Pons (tissue), 1 donor: ENCODE results near the gene MBD6.
A peak's percentile ranks its signal among the peaks of the same experiment; 100 is the strongest.

Source experiments
- DNase-seq: peaks from one replicate; pipeline ENCODE4 v3.0.0-alpha.2; 2016; ENCODE audit warnings: low spot score

MBD6 gene

DNA sequence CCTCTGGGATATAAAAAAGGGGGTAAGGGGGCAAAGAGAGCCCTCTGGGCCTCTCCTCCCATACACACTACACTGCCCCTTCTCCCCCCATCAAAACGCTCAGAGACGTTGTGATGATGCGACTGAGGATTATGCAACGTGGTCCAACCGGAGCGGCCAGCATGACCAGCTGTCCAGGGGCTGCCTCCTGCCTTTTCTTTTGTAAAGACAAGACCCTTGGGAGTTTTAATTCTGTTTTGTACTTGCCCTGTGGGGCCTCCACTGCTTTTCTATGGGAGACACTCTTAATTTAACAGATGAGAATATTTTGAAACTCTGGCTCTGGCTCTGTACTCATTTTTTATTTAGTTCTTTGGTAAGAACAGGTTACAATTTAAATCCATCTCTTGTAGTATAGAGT is 7.2 kb downstream of the MBD6 start:
- no peak for DNase-seq

- DNase-seq = no peak
These were observed 7.9 kb downstream of the MBD6 start for GRCh38 chr12:57530396-57531142.

DNA sequence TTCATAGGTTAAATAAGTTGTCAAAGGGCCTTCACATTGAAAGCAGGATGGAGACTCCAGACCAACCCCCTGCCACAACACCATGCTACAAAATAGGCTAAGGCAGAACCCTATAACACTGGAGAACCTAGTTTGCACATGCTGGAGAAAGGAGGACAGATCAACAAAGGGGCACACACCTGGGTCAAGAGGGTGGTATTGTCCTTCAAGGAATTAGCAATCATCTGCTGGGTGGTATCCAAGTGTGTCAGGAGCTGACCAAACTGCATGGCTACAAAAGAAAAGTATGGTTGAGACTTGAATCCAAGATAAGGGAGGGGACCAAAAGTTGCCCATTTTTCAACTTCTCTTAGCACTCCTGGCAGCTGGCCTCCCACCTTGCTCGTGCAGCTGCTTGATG is 9.2 kb downstream of the MBD6 start:
- no peak for DNase-seq

- no peak for DNase-seq
These were observed 10.5 kb downstream of the MBD6 start for GRCh38 chr12:57533108-57533507.

DNA sequence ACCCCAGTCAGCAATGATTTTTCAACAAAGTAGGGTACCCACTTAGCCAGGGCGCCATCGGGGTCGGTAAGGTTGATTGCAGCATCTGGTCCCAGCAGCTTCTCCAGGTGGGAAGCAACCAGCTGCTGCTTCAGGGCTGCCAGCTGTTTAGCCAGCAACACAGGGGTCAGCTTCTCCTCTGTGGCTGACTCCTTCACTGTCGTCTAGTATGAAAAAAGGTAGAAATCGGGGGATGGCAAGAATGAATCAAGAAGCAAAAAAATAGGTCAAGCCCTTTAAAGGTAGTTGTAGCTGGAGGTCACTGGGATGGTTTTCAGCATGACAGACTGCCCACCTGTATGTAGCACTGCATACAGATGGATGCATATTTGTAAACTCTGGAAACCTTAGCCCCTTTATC is 11.6 kb downstream of the MBD6 start:
- no peak for DNase-seq

DNA sequence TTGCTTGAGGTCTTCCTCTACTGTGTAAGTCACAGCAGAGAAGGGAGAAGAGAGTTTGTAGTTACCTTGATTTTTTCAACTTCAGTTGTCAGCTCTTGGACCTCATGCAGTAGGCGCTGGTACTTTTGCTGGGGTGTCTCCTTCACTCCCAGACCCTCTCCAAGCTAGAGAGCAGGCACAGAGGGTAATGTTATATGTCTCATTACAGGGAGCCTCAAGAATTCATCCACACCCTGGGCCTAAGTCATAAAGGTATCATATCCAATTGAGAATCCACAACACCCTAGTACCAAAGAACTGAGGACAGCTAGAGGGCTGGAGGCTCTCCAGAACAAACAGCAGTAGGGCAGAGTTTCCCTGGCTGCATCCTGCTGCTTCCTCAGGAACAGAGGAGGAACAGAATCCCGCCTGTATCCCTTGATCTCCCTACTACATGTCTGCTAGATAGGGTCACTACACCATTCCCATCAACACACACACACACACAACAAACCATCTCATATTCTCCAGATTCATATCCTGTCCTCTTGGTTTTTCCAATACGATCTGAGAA is 12.4 kb downstream of the MBD6 start:
- no peak for DNase-seq

GRCh38 chr12:57535764-57536596 is 13.4 kb downstream of the MBD6 start:
- DNase-seq = no peak

DNA sequence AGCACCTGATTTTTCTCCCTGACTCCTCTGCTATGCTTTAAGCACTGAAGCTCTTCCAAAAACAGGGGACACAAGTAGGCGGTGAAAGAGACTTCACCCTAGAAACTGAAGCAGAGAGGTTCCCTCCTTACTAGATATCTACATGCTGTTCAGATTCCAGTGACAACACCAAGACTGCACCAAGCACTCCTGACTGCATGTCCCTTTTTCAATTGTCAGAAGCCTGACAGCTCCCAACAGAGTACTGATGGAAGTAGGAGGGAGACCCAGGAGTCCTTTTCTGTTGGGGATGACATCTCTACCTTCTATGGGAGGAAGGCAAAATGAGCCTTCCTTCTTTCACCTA is 13.9 kb downstream of the MBD6 start:
- no peak for DNase-seq

DNA sequence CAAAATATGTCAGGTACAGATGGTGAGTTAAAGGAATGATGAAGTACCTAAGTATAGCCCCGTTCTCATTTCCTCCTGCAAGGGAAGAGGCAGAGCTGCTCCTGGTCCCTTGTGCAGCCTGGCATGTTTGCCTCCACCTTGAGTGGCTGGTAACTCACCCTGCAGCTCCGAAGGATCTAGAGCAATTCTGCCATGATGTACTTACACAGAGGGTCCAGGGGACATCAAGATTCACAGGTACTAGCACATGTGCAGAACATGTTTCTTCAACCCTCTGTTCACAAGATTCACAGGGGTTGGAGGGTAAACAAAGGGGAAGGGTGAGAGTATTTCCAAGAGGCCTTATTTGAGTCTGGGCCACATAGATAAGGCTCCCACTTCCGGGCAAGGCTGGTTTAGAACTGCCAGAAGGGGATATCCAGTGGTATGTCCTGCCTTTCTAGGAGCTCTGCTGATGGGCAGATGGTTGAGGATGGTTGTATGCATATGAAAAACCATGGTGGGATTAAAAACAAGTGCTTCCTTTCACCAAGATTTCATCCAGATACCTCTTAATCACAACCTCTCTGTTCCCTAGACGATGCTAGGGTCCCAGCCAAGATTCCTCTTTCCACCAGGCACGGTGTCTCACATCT is 16.6 kb downstream of the MBD6 start:
- DNase-seq = no peak

GRCh38 chr12:57541001-57541400 is 18.4 kb downstream of the MBD6 start:
- DNase-seq = no peak

DNA sequence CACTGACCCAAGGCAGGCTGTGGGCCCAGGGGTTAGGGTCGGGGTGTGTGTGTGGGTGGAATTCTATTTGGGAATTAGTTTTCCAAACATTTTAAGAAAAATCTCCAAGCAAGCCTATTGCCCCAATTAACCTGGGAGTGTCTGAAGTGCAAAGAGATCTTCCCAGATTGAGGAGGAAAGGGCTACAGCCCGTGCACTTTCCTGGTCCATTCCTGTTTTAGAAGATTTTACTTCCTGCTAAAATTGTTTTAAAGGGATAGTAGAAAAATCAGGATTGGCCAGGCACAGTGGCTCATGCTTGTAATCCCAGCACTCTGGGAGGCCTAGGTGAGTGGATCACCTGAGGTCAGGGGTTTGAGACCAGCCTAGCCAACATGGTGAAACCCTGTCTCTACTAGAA is 19.1 kb downstream of the MBD6 start:
- no peak for DNase-seq

- no peak for DNase-seq
These were observed 21.0 kb downstream of the MBD6 start for GRCh38 chr12:57543581-57543980.

- no peak for DNase-seq
These were observed 23.3 kb downstream of the MBD6 start for GRCh38 chr12:57545809-57546437.

DNA sequence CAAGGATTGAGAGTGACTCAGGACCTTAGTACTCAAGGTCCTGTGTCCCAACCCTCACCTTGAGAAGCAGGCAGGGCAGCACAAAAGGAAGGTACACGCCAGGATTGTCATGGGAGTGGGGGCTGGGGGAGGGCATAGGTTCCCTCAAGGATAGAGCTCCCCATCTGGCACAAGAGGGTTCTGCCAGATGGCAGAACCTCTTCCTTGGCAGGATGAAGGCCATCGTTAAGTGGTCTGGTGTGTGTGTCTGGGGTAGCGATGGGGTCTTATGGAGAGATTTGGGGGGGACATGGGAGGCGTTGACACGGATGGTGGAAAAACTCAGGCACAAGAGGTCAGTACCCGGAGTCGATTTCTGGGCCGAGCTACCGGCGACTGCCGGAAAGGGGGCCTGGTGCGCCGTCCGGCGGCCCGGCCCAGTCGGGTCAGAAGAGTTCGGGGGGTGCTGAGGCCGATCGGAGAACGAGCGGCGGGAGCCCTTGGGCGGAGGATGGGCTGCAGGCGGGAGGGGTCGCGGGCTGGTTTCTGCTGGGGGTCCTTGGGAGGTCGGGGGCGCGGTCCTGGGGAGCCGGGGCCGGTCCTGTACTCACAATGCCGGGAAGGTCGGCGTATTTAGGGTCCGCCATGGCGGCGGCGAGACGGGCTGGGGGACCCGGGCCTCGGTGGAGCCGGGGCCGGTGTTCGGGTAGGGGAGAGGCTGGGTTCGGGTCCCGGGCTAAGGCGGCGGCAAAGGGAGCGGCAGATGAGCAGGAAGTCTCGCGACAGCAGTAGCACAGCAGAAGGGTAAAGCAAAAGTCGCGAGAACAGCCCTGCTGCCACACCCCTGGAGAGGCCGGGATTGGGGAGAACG is 24.0 kb downstream of the MBD6 start, which contains the start of gene DCTN2:
DCTN2 (minus strand) TSS at position 755 of the 850 bp plus-strand sequence; CDS start at position 626, 129 bp downstream.
- DNase-seq = peak; percentile 96

- no peak for DNase-seq
These were observed 24.8 kb downstream of the MBD6 start for GRCh38 chr12:57547288-57548012.

GRCh38 chr12:57548013-57548315 is 25.3 kb downstream of the MBD6 start:
- DNase-seq = no peak

- DNase-seq = no peak
These were observed 25.9 kb downstream of the MBD6 start for GRCh38 chr12:57548488-57548887.

DNA sequence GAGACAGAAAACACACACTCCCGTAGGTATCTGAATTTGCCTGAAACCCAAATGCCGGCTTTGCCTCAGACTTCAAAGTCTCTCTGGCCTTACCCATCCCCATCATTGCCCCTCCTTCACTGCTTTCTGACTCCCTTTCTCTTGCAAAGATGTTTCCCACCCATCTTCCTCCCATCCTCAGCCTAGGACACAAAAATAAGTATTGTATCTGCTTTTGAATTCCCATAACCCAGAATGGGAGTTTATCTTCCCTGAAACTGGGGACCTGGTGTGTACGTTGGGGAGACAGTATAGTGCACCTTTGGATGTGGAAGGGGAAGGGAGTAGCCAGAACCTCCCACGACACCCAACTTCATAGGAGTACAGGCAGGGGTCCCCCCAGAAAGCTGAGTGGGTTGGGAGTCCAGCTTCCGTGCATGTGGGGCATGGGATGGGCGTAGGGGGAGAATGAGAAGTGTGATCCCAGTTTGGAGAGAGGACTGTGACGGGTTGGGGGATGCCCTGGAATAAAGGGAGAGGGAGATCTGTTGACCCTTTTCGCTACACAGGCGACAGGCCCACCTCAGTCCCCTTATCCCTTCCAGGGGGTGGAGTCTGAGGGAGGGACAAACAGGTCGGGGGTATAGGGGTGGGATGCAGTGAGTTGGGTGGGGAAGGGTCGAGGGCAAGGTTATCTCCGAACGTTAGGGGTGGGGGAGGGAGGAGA is 26.7 kb downstream of the MBD6 start:
- DNase-seq = no peak

DNA sequence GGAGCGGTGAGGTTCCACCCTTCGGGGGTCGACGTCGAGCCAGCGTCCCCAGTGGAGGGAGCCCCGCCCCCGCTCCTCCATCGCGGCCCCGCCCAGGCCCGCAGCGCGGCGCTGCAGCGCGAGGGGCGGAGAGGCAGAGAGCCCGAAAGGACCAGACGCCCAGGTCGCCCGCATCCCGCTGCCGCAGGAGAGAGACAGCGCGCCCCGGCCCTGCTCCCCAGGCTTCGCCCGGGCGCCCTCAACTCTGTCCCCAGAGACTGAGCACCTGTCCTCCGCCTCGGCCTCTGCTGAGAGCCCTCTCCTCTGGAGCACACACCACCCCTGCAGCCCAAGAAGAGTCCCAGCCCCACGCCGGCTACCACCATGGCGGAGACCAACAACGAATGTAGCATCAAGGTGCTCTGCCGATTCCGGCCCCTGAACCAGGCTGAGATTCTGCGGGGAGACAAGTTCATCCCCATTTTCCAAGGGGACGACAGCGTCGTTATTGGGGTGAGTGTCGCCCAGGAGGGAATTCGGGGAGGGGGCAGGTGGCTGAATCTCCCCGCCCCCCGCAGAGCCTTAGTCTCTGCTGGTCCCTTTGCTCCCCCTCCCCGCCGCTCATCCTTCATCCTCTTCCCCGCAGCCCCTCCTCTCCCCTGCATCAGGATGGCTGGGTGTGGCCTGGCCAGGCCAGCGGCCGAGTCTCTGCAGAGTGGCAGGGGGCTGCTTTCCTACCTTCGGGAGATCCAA is 27.5 kb downstream of the MBD6 start, which contains the start of gene KIF5A:
KIF5A (plus strand) TSS at position 136 of the 732 bp plus-strand sequence; CDS start at position 364, 228 bp downstream.
- DNase-seq = peak; percentile 41
